ENCODE data around the gene DAPL1.

Gene DAPL1

DNA sequence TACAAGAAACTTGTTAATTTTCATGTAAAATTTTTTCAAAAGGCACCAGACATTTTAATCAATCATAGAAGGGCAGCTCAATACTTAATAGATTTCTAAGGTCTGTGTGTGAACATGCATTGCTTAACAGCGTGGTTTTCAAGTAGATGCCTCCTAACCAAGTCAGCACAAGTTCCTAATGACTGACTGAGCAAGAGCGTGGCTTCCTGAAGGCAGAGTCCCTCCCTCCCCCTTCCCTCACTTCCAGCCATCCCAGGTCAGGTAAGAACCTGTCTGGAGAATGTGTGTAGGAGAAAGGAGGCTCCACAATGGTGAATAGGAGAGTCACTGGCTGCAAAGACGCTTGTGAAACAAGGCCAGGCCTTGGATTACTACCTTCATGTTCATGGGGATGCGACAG is 33.5 kb upstream of the DAPL1 start:
- no peak overlapping the region for H3K4ac ChIP-seq (ENCODE audit: low read depth in 1 of 2, low read length in 2 of 2)
- H3K9me3 ChIP-seq (ENCODE audit: control insufficient read depth, low read length): peaks cover 8% of the 10 kb centered on the region
- H2BK12ac ChIP-seq (ENCODE audit: low read length in 2 of 2): no peak overlapping the region
- H3K79me1 ChIP-seq (replicated peaks; ENCODE audit: low read length, poor library complexity, severe bottlenecking): no peaks in the 10 kb centered on the region
- no peaks in the 10 kb centered on the region for H3K4me1 ChIP-seq (ENCODE audit: control insufficient read depth, insufficient read depth, low read depth, low read length)
- H2BK5ac ChIP-seq (ENCODE audit: low read depth, low read length, poor library complexity, severe bottlenecking): no peak overlapping the region
- peak; percentile 28 for DNase-seq
- no peak overlapping the region for H4K8ac ChIP-seq (ENCODE audit: low read length)
- H3K36me3 ChIP-seq (ENCODE audit: control insufficient read depth in 1 of 2, insufficient read depth in 2 of 2, low read depth in 1 of 2, low read length in 2 of 2): no peaks in the 10 kb centered on the region
- H2BK120ac ChIP-seq (ENCODE audit: low read depth, low read length): no peak overlapping the region
- no peak overlapping the region for H2BK15ac ChIP-seq (ENCODE audit: low read depth, poor library complexity, severe bottlenecking)
- H3K4me2 ChIP-seq (ENCODE audit: low read length, poor library complexity, severe bottlenecking): no peak overlapping the region
- no peak overlapping the region for H2AK5ac ChIP-seq (ENCODE audit: low read length, severe bottlenecking)
- H3K4me3 ChIP-seq (ENCODE audit: insufficient read depth in 1 of 2, low read depth in 1 of 2, low read length in 2 of 2): no peak overlapping the region
- H3K14ac ChIP-seq (ENCODE audit: low read length in 2 of 2): no peak overlapping the region
- no peaks in the 10 kb centered on the region for H3K27me3 ChIP-seq (ENCODE audit: control insufficient read depth in 1 of 2, insufficient read depth in 1 of 2, low read length in 2 of 2)
- H2AFZ ChIP-seq (ENCODE audit: low read depth, low read length): no peak overlapping the region
- H3K9ac ChIP-seq (ENCODE audit: low read length): no peak overlapping the region
- 76% methylated on average over 3 of the region's 4 CpGs for WGBS
- no peak overlapping the region for H3K23ac ChIP-seq (ENCODE audit: low read length in 2 of 2)
- H4K91ac ChIP-seq (ENCODE audit: low read length): no peak overlapping the region
- H3K27ac ChIP-seq (ENCODE audit: low read length, poor library complexity, severe bottlenecking): no peak overlapping the region
- no peak overlapping the region for H3K18ac ChIP-seq (ENCODE audit: low read depth in 1 of 2, low read length in 2 of 2)

DNA sequence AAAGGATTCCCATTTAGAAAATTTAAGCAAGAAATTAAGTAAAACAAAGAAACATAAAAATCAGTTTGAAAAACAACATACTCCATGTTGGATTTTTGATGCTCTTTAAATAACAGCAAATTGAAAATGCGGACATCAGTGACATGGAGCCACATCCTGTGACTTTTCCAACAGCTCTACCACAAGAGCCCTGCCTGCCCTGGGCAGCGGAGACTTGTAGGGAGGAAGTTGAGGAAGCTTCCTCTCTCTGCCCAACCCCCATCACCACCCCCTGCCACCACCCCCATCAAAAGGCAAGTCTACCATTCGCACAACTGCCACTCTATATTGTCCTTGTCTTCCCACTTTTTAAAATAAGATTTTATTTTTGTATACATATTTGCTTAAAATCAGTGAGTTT is 32.8 kb upstream of the DAPL1 start:
- H3K4me1 ChIP-seq (ENCODE audit: control insufficient read depth, insufficient read depth, low read depth, low read length): no peaks in the 10 kb centered on the region
- H3K4ac ChIP-seq (ENCODE audit: low read depth in 1 of 2, low read length in 2 of 2): no peak overlapping the region
- no peak for DNase-seq
- no peak overlapping the region for H3K23ac ChIP-seq (ENCODE audit: low read length in 2 of 2)
- no peaks in the 10 kb centered on the region for H3K27me3 ChIP-seq (ENCODE audit: control insufficient read depth in 1 of 2, insufficient read depth in 1 of 2, low read length in 2 of 2)
- H3K9me3 ChIP-seq (ENCODE audit: control insufficient read depth, low read length): peaks cover 8% of the 10 kb centered on the region
- H3K79me1 ChIP-seq (replicated peaks; ENCODE audit: low read length, poor library complexity, severe bottlenecking): no peaks in the 10 kb centered on the region
- 100% methylated on average over 2 of the region's 3 CpGs for whole genome bisulfite sequencing
- H3K36me3 ChIP-seq (ENCODE audit: control insufficient read depth in 1 of 2, insufficient read depth in 2 of 2, low read depth in 1 of 2, low read length in 2 of 2): no peaks in the 10 kb centered on the region
- H3K4me3 ChIP-seq (ENCODE audit: insufficient read depth in 1 of 2, low read depth in 1 of 2, low read length in 2 of 2): no peak overlapping the region
- no peak overlapping the region for H2AK5ac ChIP-seq (ENCODE audit: low read length, severe bottlenecking)
- no peak overlapping the region for H2BK5ac ChIP-seq (ENCODE audit: low read depth, low read length, poor library complexity, severe bottlenecking)
- no peak overlapping the region for H4K8ac ChIP-seq (ENCODE audit: low read length)
- no peak overlapping the region for H3K4me2 ChIP-seq (ENCODE audit: low read length, poor library complexity, severe bottlenecking)
- H3K9ac ChIP-seq (ENCODE audit: low read length): no peak overlapping the region
- H2BK12ac ChIP-seq (ENCODE audit: low read length in 2 of 2): no peak overlapping the region
- H4K91ac ChIP-seq (ENCODE audit: low read length): no peak overlapping the region
- H2AFZ ChIP-seq (ENCODE audit: low read depth, low read length): no peak overlapping the region
- H2BK120ac ChIP-seq (ENCODE audit: low read depth, low read length): no peak overlapping the region
- no peak overlapping the region for H3K14ac ChIP-seq (ENCODE audit: low read length in 2 of 2)
- H3K27ac ChIP-seq (ENCODE audit: low read length, poor library complexity, severe bottlenecking): no peak overlapping the region
- no peak overlapping the region for H2BK15ac ChIP-seq (ENCODE audit: low read depth, poor library complexity, severe bottlenecking)
- no peak overlapping the region for H3K18ac ChIP-seq (ENCODE audit: low read depth in 1 of 2, low read length in 2 of 2)

DNA sequence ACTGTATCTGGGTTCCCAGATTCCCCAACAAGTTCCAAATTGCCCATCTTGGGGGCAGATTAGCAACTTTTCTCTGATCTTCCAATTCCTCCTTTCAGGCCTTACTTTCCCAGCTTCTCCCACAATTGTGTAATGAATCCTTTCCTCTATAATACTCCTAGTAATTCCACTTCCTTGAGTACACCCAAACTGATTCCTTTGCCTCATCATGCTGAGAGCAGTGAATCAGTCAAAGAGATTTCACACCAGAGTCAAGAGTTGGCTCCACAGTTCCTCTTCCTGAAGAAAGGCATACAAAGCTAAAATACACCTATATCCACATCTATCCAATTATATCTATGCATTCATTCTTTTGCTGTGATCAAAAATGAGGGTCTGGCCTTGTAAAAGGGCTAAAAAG is 28.6 kb upstream of the DAPL1 start:
- no peak overlapping the region for H3K18ac ChIP-seq (ENCODE audit: low read depth in 1 of 2, low read length in 2 of 2)
- H3K4me3 ChIP-seq (ENCODE audit: insufficient read depth in 1 of 2, low read depth in 1 of 2, low read length in 2 of 2): no peak overlapping the region
- no peak overlapping the region for H2BK15ac ChIP-seq (ENCODE audit: low read depth, poor library complexity, severe bottlenecking)
- no peak overlapping the region for H3K14ac ChIP-seq (ENCODE audit: low read length in 2 of 2)
- H4K8ac ChIP-seq (ENCODE audit: low read length): no peak overlapping the region
- no peak overlapping the region for H2BK5ac ChIP-seq (ENCODE audit: low read depth, low read length, poor library complexity, severe bottlenecking)
- DNase-seq: no peak
- no peak overlapping the region for H2AFZ ChIP-seq (ENCODE audit: low read depth, low read length)
- H3K4me2 ChIP-seq (ENCODE audit: low read length, poor library complexity, severe bottlenecking): no peak overlapping the region
- H3K9me3 ChIP-seq (ENCODE audit: control insufficient read depth, low read length): no peaks in the 10 kb centered on the region
- H3K27ac ChIP-seq (ENCODE audit: low read length, poor library complexity, severe bottlenecking): no peak overlapping the region
- H3K4me1 ChIP-seq (ENCODE audit: control insufficient read depth, insufficient read depth, low read depth, low read length): no peaks in the 10 kb centered on the region
- no peak overlapping the region for H2AK5ac ChIP-seq (ENCODE audit: low read length, severe bottlenecking)
- no peak overlapping the region for H2BK120ac ChIP-seq (ENCODE audit: low read depth, low read length)
- H3K9ac ChIP-seq (ENCODE audit: low read length): no peak overlapping the region
- no peaks in the 10 kb centered on the region for H3K79me1 ChIP-seq (replicated peaks; ENCODE audit: low read length, poor library complexity, severe bottlenecking)
- no peaks in the 10 kb centered on the region for H3K36me3 ChIP-seq (ENCODE audit: control insufficient read depth in 1 of 2, insufficient read depth in 2 of 2, low read depth in 1 of 2, low read length in 2 of 2)
- H3K23ac ChIP-seq (ENCODE audit: low read length in 2 of 2): no peak overlapping the region
- H4K91ac ChIP-seq (ENCODE audit: low read length): no peak overlapping the region
- H3K27me3 ChIP-seq (ENCODE audit: control insufficient read depth in 1 of 2, insufficient read depth in 1 of 2, low read length in 2 of 2): no peaks in the 10 kb centered on the region
- no peak overlapping the region for H2BK12ac ChIP-seq (ENCODE audit: low read length in 2 of 2)
- H3K4ac ChIP-seq (ENCODE audit: low read depth in 1 of 2, low read length in 2 of 2): no peak overlapping the region

DNA sequence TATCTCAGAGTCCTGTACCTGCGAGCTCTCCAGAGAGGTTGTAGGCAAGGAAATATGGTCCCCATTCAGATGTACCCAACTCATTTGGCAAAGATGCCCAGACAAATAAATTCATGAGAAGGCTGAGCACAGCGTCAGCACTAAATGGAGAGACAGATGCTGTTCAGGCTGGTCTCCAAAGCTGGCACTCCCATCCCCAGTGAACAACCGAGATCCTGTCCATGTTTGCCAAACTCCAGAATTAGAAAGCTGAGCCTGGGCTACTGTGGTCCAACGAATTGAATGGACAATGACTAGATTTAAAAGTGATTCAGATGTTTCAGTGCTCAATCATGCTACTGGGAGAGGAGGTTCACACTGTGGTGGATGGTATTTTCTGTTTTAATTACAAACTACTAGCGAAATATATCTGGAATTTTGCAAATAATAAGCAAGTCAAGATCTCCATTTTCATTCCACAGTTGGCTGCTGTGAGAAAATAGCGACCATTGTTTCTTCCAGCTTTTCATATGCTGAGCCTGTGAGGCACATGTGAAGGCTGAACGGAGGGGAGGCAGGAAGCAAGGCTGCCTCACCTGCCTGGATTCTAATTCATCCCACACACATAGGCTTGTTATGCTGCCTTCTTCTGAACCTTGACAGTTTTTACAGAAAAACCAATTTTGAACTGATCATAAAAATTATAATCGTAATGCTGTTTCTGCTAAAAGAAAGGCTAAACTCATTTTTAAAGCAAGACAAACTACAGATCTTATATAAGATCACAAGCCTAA is 22.6 kb upstream of the DAPL1 start:
- Histone ChIP-seq H3K4ac (ENCODE audit: low read depth in 1 of 2, low read length in 2 of 2) (no peak overlapping the region), H3K23ac (ENCODE audit: low read length in 2 of 2) (no peak overlapping the region), H4K8ac (ENCODE audit: low read length) (no peak overlapping the region), H3K9ac (ENCODE audit: low read length) (peak overlapping the region; percentile 9), H3K4me3 (ENCODE audit: insufficient read depth in 1 of 2, low read depth in 1 of 2, low read length in 2 of 2) (no peak overlapping the region), H3K4me2 (ENCODE audit: low read length, poor library complexity, severe bottlenecking) (no peak overlapping the region), H3K27ac (ENCODE audit: low read length, poor library complexity, severe bottlenecking) (no peak overlapping the region), H3K9me3 (ENCODE audit: control insufficient read depth, low read length) (no peaks in the 10 kb centered on the region), H3K4me1 (ENCODE audit: control insufficient read depth, insufficient read depth, low read depth, low read length) (no peaks in the 10 kb centered on the region), H3K14ac (ENCODE audit: low read length in 2 of 2) (no peak overlapping the region), H3K18ac (ENCODE audit: low read depth in 1 of 2, low read length in 2 of 2) (no peak overlapping the region), H3K79me1 (replicated peaks; ENCODE audit: low read length, poor library complexity, severe bottlenecking) (no peaks in the 10 kb centered on the region), H2BK15ac (ENCODE audit: low read depth, poor library complexity, severe bottlenecking) (no peak overlapping the region), H4K91ac (ENCODE audit: low read length) (no peak overlapping the region), H2AFZ (ENCODE audit: low read depth, low read length) (no peak overlapping the region), H3K27me3 (ENCODE audit: control insufficient read depth in 1 of 2, insufficient read depth in 1 of 2, low read length in 2 of 2) (no peaks in the 10 kb centered on the region), H2BK120ac (ENCODE audit: low read depth, low read length) (no peak overlapping the region), H2BK12ac (ENCODE audit: low read length in 2 of 2) (no peak overlapping the region), H2BK5ac (ENCODE audit: low read depth, low read length, poor library complexity, severe bottlenecking) (no peak overlapping the region), H3K36me3 (ENCODE audit: control insufficient read depth in 1 of 2, insufficient read depth in 2 of 2, low read depth in 1 of 2, low read length in 2 of 2) (no peaks in the 10 kb centered on the region), H2AK5ac (ENCODE audit: low read length, severe bottlenecking) (no peak overlapping the region)
- WGBS: 89% methylated on average over 8 of the region's 8 CpGs
- no peak for DNase-seq
